HepG2 (cell line): ENCODE measurements around the gene THAP3. TPM values are rescaled to one million over a fixed set of nuclear protein-coding genes. Genes with fewer than 3 reads are reported as not detected.

Source experiments
- CBX5 ChIP-seq: sonication (generic); formaldehyde crosslinking; IDR thresholded peaks from 2 replicates; pipeline ENCODE4 v1.4.0; 2020; ENCODE audit warnings: missing genetic modification reagents, borderline replicate concordance
- CREB1 ChIP-seq, 2 experiments: fragments of 450-650 bp in 1 of 2; IDR thresholded peaks; 2 replicates each; pipeline ENCODE4 v1.6.1; 2016 to 2017; ENCODE audit warnings: control low read depth in 1 of 2, mild to moderate bottlenecking in 1 of 2, missing compliant biosample characterization in 1 of 2, missing genetic modification characterization in 1 of 2
- ESRRA ChIP-seq: sonication (generic); formaldehyde crosslinking; IDR thresholded peaks from 2 replicates; pipeline ENCODE4 v1.5.1; 2020; ENCODE audit warnings: mild to moderate bottlenecking, low read depth, missing genetic modification reagents
- GABPB1 ChIP-seq: IDR thresholded peaks from 2 replicates; pipeline ENCODE4 v1.6.1; 2016; ENCODE audit warnings: mild to moderate bottlenecking, missing genetic modification reagents, moderate library complexity, missing compliant biosample characterization
- KAT8 ChIP-seq: IDR thresholded peaks from 2 replicates; pipeline ENCODE4 v1.6.1; 2016; ENCODE audit warnings: missing genetic modification reagents, missing compliant biosample characterization
- KDM5B ChIP-seq: sonication (generic); formaldehyde crosslinking; IDR thresholded peaks from 2 replicates; pipeline ENCODE4 v1.4.0; 2020; ENCODE audit warnings: missing genetic modification reagents, mild to moderate bottlenecking, borderline replicate concordance
- MED1 ChIP-seq: sonication (generic); formaldehyde crosslinking; IDR thresholded peaks from 2 replicates; pipeline ENCODE4 v1.4.0; 2020; ENCODE audit warnings: missing genetic modification reagents
- PBX2 ChIP-seq: IDR thresholded peaks from 2 replicates; pipeline ENCODE4 v1.6.1; 2016; ENCODE audit warnings: control low read depth
- PHF20 ChIP-seq: sonication (generic); formaldehyde crosslinking; IDR thresholded peaks from 2 replicates; pipeline ENCODE4 v1.5.0; 2020; ENCODE audit warnings: mild to moderate bottlenecking, missing genetic modification reagents
- PPARG ChIP-seq: conservative IDR thresholded peaks from 2 replicates; pipeline ENCODE4 v1.6.1; 2016; ENCODE audit warnings: missing biosample characterization, missing genetic modification reagents
- SALL1 ChIP-seq: sonication (generic); formaldehyde crosslinking; IDR thresholded peaks from 2 replicates; pipeline ENCODE4 v1.8.0; 2022; ENCODE audit warnings: mild to moderate bottlenecking, missing genetic modification reagents
- SP4 ChIP-seq: sonication (generic); formaldehyde crosslinking; IDR thresholded peaks from 2 replicates; pipeline ENCODE4 v1.8.1; 2023; ENCODE audit warnings: mild to moderate bottlenecking, missing genetic modification reagents
- STAT5B ChIP-seq: sonication (generic); formaldehyde crosslinking; IDR thresholded peaks from 2 replicates; pipeline ENCODE4 v1.4.0; 2020; ENCODE audit warnings: missing genetic modification reagents
- THAP11 ChIP-seq: IDR thresholded peaks from 2 replicates; pipeline ENCODE4 v1.6.1; 2016; ENCODE audit warnings: missing biosample characterization, missing genetic modification reagents
- USF2 ChIP-seq, 2 experiments: sonication (generic) in 1 of 2; formaldehyde crosslinking in 1 of 2; IDR thresholded peaks; 2 replicates each; pipeline versions ENCODE4 v1.5.1 to v1.6.1; 2011 to 2020; ENCODE audit warnings: borderline replicate concordance in 1 of 2, low read depth in 1 of 2, low read length in 1 of 2, mild to moderate bottlenecking in 1 of 2, missing genetic modification reagents in 1 of 2, moderate library complexity in 1 of 2
- ZBTB20 ChIP-seq: sonication (generic); formaldehyde crosslinking; IDR thresholded peaks from 2 replicates; pipeline ENCODE4 v1.8.1; 2023; ENCODE audit warnings: missing genetic modification reagents, low read depth, mild to moderate bottlenecking, borderline replicate concordance
- ZNF264 ChIP-seq: sonication (generic); formaldehyde crosslinking; IDR thresholded peaks from 2 replicates; pipeline ENCODE4 v1.4.0; 2020; ENCODE audit warnings: missing genetic modification reagents
- ZNF280B ChIP-seq: sonication (generic); formaldehyde crosslinking; IDR thresholded peaks from 2 replicates; pipeline ENCODE4 v1.5.0; 2020; ENCODE audit warnings: missing genetic modification reagents, mild to moderate bottlenecking, borderline replicate concordance
- polyA plus RNA-seq, 8 experiments: library from polyadenylated mRNA; depleted of rRNA in 3 of 8; stranded (reverse) in 7 of 8; unstranded in 1 of 8; fragments of >200 nt; fragmentation: Illumina TruSeq in 4 of 8; extraction: Trizol in 4 of 8; gene quantifications; 2 replicates each; pipeline versions ENCODE4 v1.2.1 to v1.2.3, GENCODE V29; 2011 to 2016; ENCODE audit warnings: low read depth in 4 of 8, missing spikeins in 1 of 8, mixed read lengths in 1 of 8; ENCODE audit not compliant: insufficient read depth in 1 of 8
- total RNA-seq, 5 experiments: library from RNA; depleted of rRNA; stranded (reverse); fragments of >200 nt; fragmentation: Illumina TruSeq; extraction: Trizol; gene quantifications; 2 replicates each; pipeline ENCODE4 v1.2.3, GENCODE V29; 2016; ENCODE audit warnings: low read depth in 1 of 5
- TF ChIP-seq, protein P1 (sequence below): sonication (generic); formaldehyde crosslinking; IDR thresholded peaks from 2 replicates; pipeline ENCODE4 v1.4.0; 2020; ENCODE audit warnings: missing genetic modification reagents

The THAP3 gene
- total and polyA plus RNA-seq, 2 of the 13 experiments (the other 11 are each of a cell fraction or from before 2014, with no cell fraction given), result 10.3 to 14.9 TPM

- TF ChIP-seq, protein P1, sequence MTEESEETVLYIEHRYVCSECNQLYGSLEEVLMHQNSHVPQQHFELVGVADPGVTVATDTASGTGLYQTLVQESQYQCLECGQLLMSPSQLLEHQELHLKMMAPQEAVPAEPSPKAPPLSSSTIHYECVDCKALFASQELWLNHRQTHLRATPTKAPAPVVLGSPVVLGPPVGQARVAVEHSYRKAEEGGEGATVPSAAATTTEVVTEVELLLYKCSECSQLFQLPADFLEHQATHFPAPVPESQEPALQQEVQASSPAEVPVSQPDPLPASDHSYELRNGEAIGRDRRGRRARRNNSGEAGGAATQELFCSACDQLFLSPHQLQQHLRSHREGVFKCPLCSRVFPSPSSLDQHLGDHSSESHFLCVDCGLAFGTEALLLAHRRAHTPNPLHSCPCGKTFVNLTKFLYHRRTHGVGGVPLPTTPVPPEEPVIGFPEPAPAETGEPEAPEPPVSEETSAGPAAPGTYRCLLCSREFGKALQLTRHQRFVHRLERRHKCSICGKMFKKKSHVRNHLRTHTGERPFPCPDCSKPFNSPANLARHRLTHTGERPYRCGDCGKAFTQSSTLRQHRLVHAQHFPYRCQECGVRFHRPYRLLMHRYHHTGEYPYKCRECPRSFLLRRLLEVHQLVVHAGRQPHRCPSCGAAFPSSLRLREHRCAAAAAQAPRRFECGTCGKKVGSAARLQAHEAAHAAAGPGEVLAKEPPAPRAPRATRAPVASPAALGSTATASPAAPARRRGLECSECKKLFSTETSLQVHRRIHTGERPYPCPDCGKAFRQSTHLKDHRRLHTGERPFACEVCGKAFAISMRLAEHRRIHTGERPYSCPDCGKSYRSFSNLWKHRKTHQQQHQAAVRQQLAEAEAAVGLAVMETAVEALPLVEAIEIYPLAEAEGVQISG, result peak; percentile 75
- TF ChIP-seq ZNF264 (CRISPR knock-in tag), result no peak
- no peak for TF ChIP-seq PBX2 (CRISPR knock-in tag)
- TF ChIP-seq MED1 (CRISPR knock-in tag), result 0 out of 2 replicates have a peak, but pooled peaks have one; percentile 34
- TF ChIP-seq KDM5B (CRISPR knock-in tag), result peak; percentile 53; the same call in 1 of the 2 replicates
- TF ChIP-seq SP4 (CRISPR knock-in tag), result peak; percentile 77
- no peak for TF ChIP-seq STAT5B (CRISPR knock-in tag)
- TF ChIP-seq CREB1 (IDR thresholded peaks at IDR 0.05), result peak; percentile 97
- peak; percentile 97 for TF ChIP-seq CREB1 (CRISPR knock-in tag; IDR thresholded peaks at IDR 0.05)
- TF ChIP-seq THAP11 (CRISPR knock-in tag), result peak; percentile 86
- 0 out of 2 replicates have a peak, but pooled peaks have one; percentile 6 for TF ChIP-seq USF2 (IDR thresholded peaks at IDR 0.05; ENCODE audit: low read depth, low read length)
- TF ChIP-seq USF2 (CRISPR knock-in tag; IDR thresholded peaks at IDR 0.05; ENCODE audit: borderline replicate concordance), result peak; percentile 62; the same call in 1 of the 2 replicates
- TF ChIP-seq ESRRA (CRISPR knock-in tag), result peak; percentile 27; the same call in 1 of the 2 replicates
- TF ChIP-seq CBX5, result 0 out of 2 replicates have a peak, but pooled peaks have one; percentile 43
- TF ChIP-seq GABPB1, result peak; percentile 97
- TF ChIP-seq PHF20 (CRISPR knock-in tag), result peak; percentile 70
- TF ChIP-seq PPARG (CRISPR knock-in tag), result no peak
- TF ChIP-seq ZNF280B (CRISPR knock-in tag), result peak; percentile 69; the same call in 1 of the 2 replicates
- peak; percentile 59; the same call in 1 of the 2 replicates for TF ChIP-seq KAT8 (CRISPR knock-in tag)
- TF ChIP-seq SALL1 (CRISPR knock-in tag), result peak; percentile 43
- no peak for TF ChIP-seq ZBTB20 (CRISPR knock-in tag)
These were observed 45.1 kb upstream of the THAP3 start, which contains the start of gene ZBTB48 (continued) for GRCh38 chr1:6579374-6580118.
